GM23248 (cell line): ENCODE measurements around the gene RARB. TPM values are rescaled to one million over a fixed set of nuclear protein-coding genes. Genes with fewer than 3 reads are reported as not detected.

Experiments
- DNase-seq: peaks from one replicate; pipeline ENCODE4 v3.0.0-alpha.2; 2015
- H2AFZ ChIP-seq: fragments of 200-600 bp; sonication (generic); 2 replicates; pipeline ENCODE4 v1.6.1; 2016; ENCODE audit warnings: antibody characterized with exemption
- H3F3A ChIP-seq: fragments of 200-600 bp; sonication (generic); 2 replicates; pipeline ENCODE4 v1.6.1; 2016; ENCODE audit warnings: mild to moderate bottlenecking, antibody characterized with exemption, mixed run types; ENCODE audit not compliant: insufficient read depth
- H3K27ac ChIP-seq: fragments of 200-600 bp; sonication (generic); 2 replicates; pipeline ENCODE4 v1.5.1; 2016; ENCODE audit warnings: mild to moderate bottlenecking
- H3K27me3 ChIP-seq: fragments of 200-600 bp; sonication (generic); replicated peaks from 2 replicates; pipeline ENCODE4 v1.6.1; 2016; ENCODE audit warnings: mild to moderate bottlenecking; ENCODE audit not compliant: insufficient read depth
- H3K36me3 ChIP-seq: fragments of 200-600 bp; sonication (generic); 2 replicates; pipeline ENCODE4 v1.6.1; 2016; ENCODE audit warnings: low read depth, mild to moderate bottlenecking
- H3K4me1 ChIP-seq: fragments of 200-600 bp; sonication (generic); 2 replicates; pipeline ENCODE4 v1.6.1; 2016; ENCODE audit warnings: mild to moderate bottlenecking; ENCODE audit not compliant: insufficient read depth
- H3K4me2 ChIP-seq: fragments of 200-600 bp; sonication (generic); one replicate; pipeline ENCODE4 v1.6.1; 2016; ENCODE audit warnings: mild to moderate bottlenecking; ENCODE audit not compliant: unreplicated experiment
- H3K4me3 ChIP-seq: fragments of 200-600 bp; sonication (generic); 2 replicates; pipeline ENCODE4 v1.5.1; 2016; ENCODE audit warnings: mild to moderate bottlenecking
- H3K79me2 ChIP-seq: fragments of 200-600 bp; sonication (generic); 2 replicates; pipeline ENCODE4 v1.6.1; 2016; ENCODE audit warnings: mild to moderate bottlenecking; ENCODE audit not compliant: insufficient read depth
- H3K9ac ChIP-seq: fragments of 200-600 bp; sonication (generic); 2 replicates; pipeline ENCODE4 v1.6.1; 2016; ENCODE audit warnings: mild to moderate bottlenecking
- H3K9me2 ChIP-seq: fragments of 200-600 bp; sonication (generic); 2 replicates; pipeline ENCODE4 v1.6.1; 2016; ENCODE audit warnings: mixed run types, mild to moderate bottlenecking, moderate library complexity; ENCODE audit not compliant: insufficient read depth
- H3K9me3 ChIP-seq: fragments of 200-600 bp; sonication (generic); one replicate; pipeline ENCODE4 v1.6.1; 2017; ENCODE audit warnings: low read depth
- H4K20me1 ChIP-seq: fragments of 200-600 bp; sonication (generic); 2 replicates; pipeline ENCODE4 v1.6.0; 2016; ENCODE audit not compliant: insufficient read depth
- EZH2 ChIP-seq: fragments of 200-600 bp; sonication (generic); IDR thresholded peaks from 2 replicates; pipeline ENCODE4 v1.6.1; 2018; ENCODE audit warnings: antibody characterized with exemption, mild to moderate bottlenecking; ENCODE audit not compliant: insufficient read depth, poor library complexity, severe bottlenecking
- EZH2phosphoT487 ChIP-seq: fragments of 200-600 bp; sonication (generic); IDR thresholded peaks from 2 replicates; pipeline ENCODE4 v1.6.1; 2018; ENCODE audit warnings: antibody characterized with exemption, moderate library complexity, mild to moderate bottlenecking, low read depth; ENCODE audit not compliant: insufficient read depth
- WGBS, 2 experiments: methylation state at CpG; one replicate each; pipeline ENCODE4 v1.1.6; 2015 to 2017; ENCODE audit warnings: low lambda C conversion rate in 2 of 2, low coverage in 1 of 2; ENCODE audit errors: missing lambda C conversion rate in 2 of 2; 5-methylcytosine and 5-hydroxymethylcytosine counted together
- in situ Hi-C: fragments of 300-500 bp; cut with MboI; formaldehyde crosslinking; loops from 2 replicates; pipeline ENCODE4 v1.15.0; 2020
- polyA plus RNA-seq: library from polyadenylated mRNA; unstranded; fragments of >200 nt; fragmentation: Nextera tagmentation; extraction: Ambion mirVana; gene quantifications from 2 replicates; pipeline ENCODE4 v1.2.1, GENCODE V29; 2016
- total RNA-seq: library from RNA; depleted of rRNA; stranded (reverse); fragments of >200 nt; shearing (Covaris generic); gene quantifications from 2 replicates; pipeline ENCODE4 v1.2.3, GENCODE V29; 2014

The RARB gene
- total and polyA plus RNA-seq, 2 experiments from 2014 or later, result 0.11 TPM; not detected in 1

- no peak overlapping the region for H3K4me2 ChIP-seq
- no peak for TF ChIP-seq EZH2
- no peak for TF ChIP-seq EZH2phosphoT487
- no peak overlapping the region for H3K4me3 ChIP-seq
- no peaks in the 10 kb centered on the region for H3F3A ChIP-seq
- H3K36me3 ChIP-seq, result no peaks in the 10 kb centered on the region
- no peaks in the 10 kb centered on the region for H3K79me2 ChIP-seq
- in situ Hi-C loops, result no loop called here
- DNase-seq, result no peak
- 66 to 71% methylated on average over 4 of the region's 4 CpGs for WGBS, 2 experiments
- no peak overlapping the region for H2AFZ ChIP-seq
- H3K9ac ChIP-seq, result no peak overlapping the region
- no peaks in the 10 kb centered on the region for H3K27me3 ChIP-seq
- H4K20me1 ChIP-seq, result no peaks in the 10 kb centered on the region
- no peaks in the 10 kb centered on the region for H3K4me1 ChIP-seq
- no peaks in the 10 kb centered on the region for H3K9me2 ChIP-seq
- H3K27ac ChIP-seq, result no peak overlapping the region
- H3K9me3 ChIP-seq, result no peaks in the 10 kb centered on the region
These were observed 23.5 kb upstream of the RARB start for GRCh38 chr3:25404569-25404968.

- Histone ChIP-seq H4K20me1 (no peaks in the 10 kb centered on the region), H3K79me2 (no peaks in the 10 kb centered on the region), H2AFZ (no peak overlapping the region), H3F3A (no peaks in the 10 kb centered on the region), H3K4me2 (no peak overlapping the region), H3K27ac (no peak overlapping the region), H3K9me2 (no peaks in the 10 kb centered on the region), H3K4me3 (no peak overlapping the region), H3K9me3 (no peaks in the 10 kb centered on the region), H3K4me1 (no peaks in the 10 kb centered on the region), H3K9ac (no peak overlapping the region), H3K36me3 (no peaks in the 10 kb centered on the region), H3K27me3 (no peaks in the 10 kb centered on the region)
- TF ChIP-seq EZH2phosphoT487 (no peak), EZH2 (no peak)
- no peak for DNase-seq
- WGBS, 2 experiments, result 28 to 48% methylated on average over 1 of the region's 1 CpG
- in situ Hi-C loops, result no loop called here
These were observed 22.7 kb upstream of the RARB start for GRCh38 chr3:25405335-25405734.

GRCh38 chr3:25410703-25411102, 17.4 kb upstream of the RARB start:
- no peaks in the 10 kb centered on the region for H3K4me1 ChIP-seq
- no peaks in the 10 kb centered on the region for H3K79me2 ChIP-seq
- H3K36me3 ChIP-seq, result no peaks in the 10 kb centered on the region
- H3F3A ChIP-seq, result no peaks in the 10 kb centered on the region
- H3K4me2 ChIP-seq, result no peak overlapping the region
- H2AFZ ChIP-seq, result no peak overlapping the region
- TF ChIP-seq EZH2 (no peak), EZH2phosphoT487 (no peak)
- H3K27ac ChIP-seq, result no peak overlapping the region
- 41 to 46% methylated on average over 4 of the region's 4 CpGs for WGBS, 2 experiments
- in situ Hi-C loops, result no loop called here
- no peaks in the 10 kb centered on the region for H4K20me1 ChIP-seq
- H3K9ac ChIP-seq, result no peak overlapping the region
- H3K27me3 ChIP-seq, result no peaks in the 10 kb centered on the region
- no peak for DNase-seq
- no peaks in the 10 kb centered on the region for H3K9me3 ChIP-seq
- H3K9me2 ChIP-seq, result no peaks in the 10 kb centered on the region
- no peak overlapping the region for H3K4me3 ChIP-seq

- no peak overlapping the region for H3K4me3 ChIP-seq
- no peak overlapping the region for H2AFZ ChIP-seq
- no peaks in the 10 kb centered on the region for H3F3A ChIP-seq
- H3K79me2 ChIP-seq, result no peaks in the 10 kb centered on the region
- H3K27me3 ChIP-seq, result no peaks in the 10 kb centered on the region
- H3K36me3 ChIP-seq, result no peaks in the 10 kb centered on the region
- H3K9ac ChIP-seq, result no peak overlapping the region
- no peaks in the 10 kb centered on the region for H4K20me1 ChIP-seq
- DNase-seq, result no peak
- H3K9me2 ChIP-seq, result no peaks in the 10 kb centered on the region
- H3K4me1 ChIP-seq, result no peaks in the 10 kb centered on the region
- no peaks in the 10 kb centered on the region for H3K9me3 ChIP-seq
- no peak overlapping the region for H3K27ac ChIP-seq
- in situ Hi-C loops, result no loop called here
- H3K4me2 ChIP-seq, result no peak overlapping the region
- TF ChIP-seq EZH2 (no peak), EZH2phosphoT487 (no peak)
These were observed 15.8 kb upstream of the RARB start for GRCh38 chr3:25412269-25412668.

GRCh38 chr3:25416176-25416575, 11.9 kb upstream of the RARB start:
- no peaks in the 10 kb centered on the region for H3K4me1 ChIP-seq
- H3K9me2 ChIP-seq, result no peaks in the 10 kb centered on the region
- H3K27ac ChIP-seq, result no peak overlapping the region
- no peaks in the 10 kb centered on the region for H4K20me1 ChIP-seq
- H2AFZ ChIP-seq, result no peak overlapping the region
- H3K9ac ChIP-seq, result no peak overlapping the region
- no peak for DNase-seq
- no peaks in the 10 kb centered on the region for H3F3A ChIP-seq
- H3K79me2 ChIP-seq, result no peaks in the 10 kb centered on the region
- no peaks in the 10 kb centered on the region for H3K27me3 ChIP-seq
- H3K9me3 ChIP-seq, result no peaks in the 10 kb centered on the region
- H3K4me3 ChIP-seq, result no peak overlapping the region
- in situ Hi-C loops, result no loop called here
- no peak for TF ChIP-seq EZH2
- TF ChIP-seq EZH2phosphoT487, result no peak
- H3K4me2 ChIP-seq, result no peak overlapping the region
- no peaks in the 10 kb centered on the region for H3K36me3 ChIP-seq
- WGBS, 2 experiments, result 66 to 74% methylated on average over 6 of the region's 6 CpGs
